ENCODE results near the gene LSR. TPM values are rescaled to one million over a fixed set of nuclear protein-coding genes. Genes with fewer than 3 reads are reported as not detected.

LSR gene
- total and polyA plus RNA-seq, 2 donors (not counting 1 experiment from before 2014, with no cell fraction given): 37.2 to 45.3 TPM

- intact Hi-C loops (cut with micrococcal nuclease): loop anchor here (5.0 kb wide), 1 partner anchor 37 kb away; no protein-coding TSS in a partner anchor
- peaks cover 26% of the 10 kb centered on the region for H3K4me1 Mint-ChIP-seq
- no peak for ATAC-seq (ENCODE audit: low read depth)
- peaks cover 27 to 52% of the 10 kb centered on the region in 2 donors for H3K4me1 ChIP-seq (ENCODE audit: control insufficient read depth in 2 of 2, insufficient read depth in 2 of 2, low read length in 2 of 2)
- no peaks in the 10 kb centered on the region for H3K27me3 Mint-ChIP-seq
- peak overlapping the region; percentile 58 for H3K4me2 ChIP-seq (replicated peaks; ENCODE audit: low read depth, low read length, poor library complexity, severe bottlenecking)
- H2AFZ ChIP-seq (ENCODE audit: insufficient read depth, low read depth, low read length, poor library complexity, severe bottlenecking): peak overlapping the region; percentile 67
- TF ChIP-seq EZH2 (IDR thresholded peaks at IDR 0.05; ENCODE audit: borderline replicate concordance, insufficient read depth, low read depth, low read length, poor library complexity, severe bottlenecking): no peak
- TF ChIP-seq CTCF (IDR thresholded peaks at IDR 0.05): no peak
- H3K9me3 Mint-ChIP-seq (ENCODE audit: insufficient read depth): no peaks in the 10 kb centered on the region
- peaks cover 0 to 7% (median 0%) of the 10 kb centered on the region in 3 donors for H3K9me3 ChIP-seq (ENCODE audit: control extremely low read depth in 1 of 3, control insufficient read depth in 2 of 3, insufficient read depth in 1 of 3, low read length in 2 of 3)
- ChIA-PET POLR2A (interaction anchor here (0.6 to 1.5 kb wide), 4 partner anchors 16 to 54 kb away, joined by 3 to 7 read pairs (median 4); no protein-coding TSS in a partner anchor), CTCF (interaction anchor here (0.6 to 1.4 kb wide), 7 partner anchors 52 to 253 kb away, joined by 3 to 4 read pairs (median 3); partner anchors contain the start of gene FFAR1)
- peak overlapping the region; percentile 74 for H3K27ac Mint-ChIP-seq
- no peaks in the 10 kb centered on the region for H4K20me1 ChIP-seq (ENCODE audit: control insufficient read depth, insufficient read depth, low read length, poor library complexity, severe bottlenecking)
- no peaks in the 10 kb centered on the region for H3K36me3 ChIP-seq (replicated peaks in 1 of 2; ENCODE audit: control extremely low read depth in 1 of 2, control insufficient read depth in 1 of 2, extremely low read depth in 1 of 2, insufficient read depth in 2 of 2, low read length in 1 of 2)
- DNase-seq: no peak
- H3K9ac ChIP-seq (ENCODE audit: low read length): peak overlapping the region; percentile 17
- peak overlapping the region in 1 of 5 experiments; percentile 23 for H3K4me3 ChIP-seq (ENCODE audit: control extremely low read depth in 1 of 5, extremely low read depth in 1 of 5, insufficient read depth in 1 of 5, low read depth in 2 of 5, low read length in 4 of 5)
- WGBS (ENCODE audit: insufficient coverage): 41% methylated on average over 20 of the region's 25 CpGs
- H3K27me3 ChIP-seq (replicated peaks in 1 of 4; ENCODE audit: control extremely low read depth in 1 of 4, control insufficient read depth in 3 of 4, insufficient read depth in 4 of 4, low read length in 3 of 4): no peaks in the 10 kb centered on the region
- H3K27ac ChIP-seq (ENCODE audit: low read length in 2 of 2): peak overlapping the region in 1 of 2 donors; percentile 57
- H3K79me2 ChIP-seq (ENCODE audit: control insufficient read depth, insufficient read depth, low read length): peaks cover 20% of the 10 kb centered on the region
- H3K4me3 Mint-ChIP-seq: peak overlapping the region; percentile 66
Measured at GRCh38 chr19:35294859-35295791, 46.3 kb downstream of the LSR start.
